Heart left ventricle (tissue), 16 donors: ENCODE results near the gene TGFBR1. TPM values are rescaled to one million over a fixed set of nuclear protein-coding genes. Genes with fewer than 3 reads are reported as not detected.

ENCODE experiments used
- ATAC-seq, 4 donors: fragments of 200-7000 bp; cut with Tn5 transposase; one replicate each; pipeline ENCODE4 v1.9.1; 2020 to 2022; ENCODE audit warnings: moderate library complexity in 4 of 4, mild to moderate bottlenecking in 3 of 4, moderate number of reproducible peaks in 1 of 4
- DNase-seq, 5 donors: peaks; one replicate each; pipeline ENCODE4 v3.0.0-alpha.2; 2020
- H3K27ac ChIP-seq, 12 donors: fragments of 200-600 bp; sonication (generic) in 4 of 12; one replicate each; pipeline versions ENCODE4 v1.5.0 to v1.8.0; 2016 to 2022; ENCODE audit warnings: mild to moderate bottlenecking in 2 of 12
- H3K27me3 ChIP-seq, 9 donors: fragments of 200-600 bp; sonication (generic) in 2 of 9; one replicate each; pipeline versions ENCODE4 v1.5.1 to v1.8.0; 2016 to 2022; ENCODE audit warnings: mild to moderate bottlenecking in 3 of 9
- H3K36me3 ChIP-seq, 9 donors: fragments of 200-600 bp; sonication (generic) in 2 of 9; one replicate each; pipeline versions ENCODE4 v1.5.0 to v1.8.0; 2018 to 2022; ENCODE audit warnings: mild to moderate bottlenecking in 2 of 9
- H3K4me1 ChIP-seq, 12 donors: fragments of 200-600 bp; sonication (generic) in 4 of 12; one replicate each; pipeline versions ENCODE4 v1.5.0 to v1.8.0; 2016 to 2022; ENCODE audit warnings: mild to moderate bottlenecking in 3 of 12
- H3K4me3 ChIP-seq, 12 donors: fragments of 200-600 bp; sonication (generic) in 4 of 12; one replicate each; pipeline versions ENCODE4 v1.5.0 to v1.8.0; 2017 to 2022; ENCODE audit warnings: mild to moderate bottlenecking in 9 of 12, moderate library complexity in 4 of 12
- H3K9me3 ChIP-seq, 12 donors: fragments of 200-600 bp; sonication (generic) in 4 of 12; one replicate each; pipeline versions ENCODE4 v1.5.0 to v1.8.0; 2016 to 2022; ENCODE audit warnings: mild to moderate bottlenecking in 1 of 12
- POLR2A ChIP-seq, 2 donors: fragments of 450-650 bp; IDR thresholded peaks; one replicate each; pipeline ENCODE4 v1.6.1; 2017; ENCODE audit warnings: antibody characterized with exemption in 2 of 2, mild to moderate bottlenecking in 2 of 2, moderate library complexity in 2 of 2
- WGBS, 4 donors: extraction: QIAGEN DNeasy Blood & Tissue Kit in 2 of 4; methylation state at CpG; one replicate each; pipeline versions ENCODE4 v1.1.5 to v1.1.7; 2013 to 2018; 5-methylcytosine and 5-hydroxymethylcytosine counted together
- intact Hi-C, 10 donors: fragments of 100-400 bp; cut with DNase I; formaldehyde crosslinking; loops; one replicate each; pipeline versions ENCODE4 v1.11.1 to v1.14.2; 2022
- polyA plus RNA-seq, 2 donors: library from polyadenylated mRNA; stranded (reverse); fragments of 200-250 nt; gene quantifications; one replicate each; pipeline ENCODE4 v1.2.3, GENCODE V29; 2013
- total RNA-seq, 9 donors: library from RNA; depleted of rRNA in 2 of 9; stranded (reverse); fragments of >200 nt in 2 of 9; fragmentation: NEBNext Ultra II Directional in 3 of 9; extraction: Animal tissue kit (Norgen Biotek cat#: 25700) in 3 of 9; gene quantifications; one replicate each; pipeline versions ENCODE4 v1.1.0 to v1.2.4, GENCODE V29; 2016 to 2023
- TF ChIP-seq, protein P1 (sequence below), 12 donors: fragments of 200-600 bp; sonication (generic) in 4 of 12; IDR thresholded peaks; one replicate each; pipeline versions ENCODE4 v1.5.0 to v1.8.0; 2018 to 2022; ENCODE audit warnings: antibody characterized with exemption in 12 of 12, mild to moderate bottlenecking in 5 of 12
- donor health status: ischemic (EF 13 %, LVEDD 7.1; RV severe dilation, severe dysfunction).
- donor health status: healthy with polysubstance abuse.
- donor health status: DM: no; HTN: yes; CAD: no.
- donor health status: DM: no; HTN: no; CAD: no.
- donor health status: ischemic (EF 25% LVEDD 6.9; RV normal size, moderate dysfunction).
- donor health status: ischemic (EF 25% LVEDD 5.7; RV mildly dilated, moderate dysfunction).
- donor health status: healthy.
- donor health status: DM: yes; HTN: yes; CAD: no.
- donor health status: ischemic (EF 35%, LVEDD 5.7; RV mildly dilated, moderate dysfunction).
- donor health status: nonischemic (EF 11% LVEDD 7.7; RV severe dilation, severe dysfunction).
- donor health status: DM: yes; HTN: yes; CAD: no.
- donor health status: PGD.
- donor health status: ischemic (EF 29% LVEDD 5.4; RV normal size, mild dysfunction).
- donor health status: nonischemic (EF 23%, LVEDD 6.1; RV moderate dilation, normal function).

TGFBR1 gene
- total and polyA plus RNA-seq, 11 donors = 3.8 to 41.0 (median 13.8) TPM

DNA sequence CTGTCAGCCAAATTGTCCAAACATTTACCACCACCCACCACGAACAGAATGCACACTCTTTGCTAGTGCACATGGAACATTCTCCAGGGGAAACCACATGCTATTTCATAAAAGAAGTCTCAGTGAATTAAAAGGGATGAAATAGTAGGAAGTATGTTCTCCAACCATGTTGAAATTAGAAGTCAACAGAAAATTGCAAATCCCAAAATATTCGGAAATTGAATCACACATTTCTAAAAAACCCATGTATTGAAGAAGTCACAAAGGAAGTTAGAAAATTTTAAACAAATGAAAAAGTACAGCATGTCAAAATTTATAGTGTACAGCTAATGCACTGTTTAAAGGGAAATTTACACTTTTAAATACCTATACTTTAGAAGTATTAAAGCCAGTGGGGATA, 50.8 kb downstream of the TGFBR1 start:
- Histone ChIP-seq H3K27ac (no peak overlapping the region), H3K27me3 (no peaks in the 10 kb centered on the region), H3K4me3 (no peak overlapping the region), H3K36me3 (peaks cover 0 to 24% (median 9%) of the 10 kb centered on the region in 9 donors), H3K4me1 (no peaks in the 10 kb centered on the region), H3K9me3 (no peaks in the 10 kb centered on the region)
- intact Hi-C loops = no loop called here
- no peak for TF ChIP-seq POLR2A (IDR thresholded peaks at IDR 0.05)
- TF ChIP-seq, protein P1, sequence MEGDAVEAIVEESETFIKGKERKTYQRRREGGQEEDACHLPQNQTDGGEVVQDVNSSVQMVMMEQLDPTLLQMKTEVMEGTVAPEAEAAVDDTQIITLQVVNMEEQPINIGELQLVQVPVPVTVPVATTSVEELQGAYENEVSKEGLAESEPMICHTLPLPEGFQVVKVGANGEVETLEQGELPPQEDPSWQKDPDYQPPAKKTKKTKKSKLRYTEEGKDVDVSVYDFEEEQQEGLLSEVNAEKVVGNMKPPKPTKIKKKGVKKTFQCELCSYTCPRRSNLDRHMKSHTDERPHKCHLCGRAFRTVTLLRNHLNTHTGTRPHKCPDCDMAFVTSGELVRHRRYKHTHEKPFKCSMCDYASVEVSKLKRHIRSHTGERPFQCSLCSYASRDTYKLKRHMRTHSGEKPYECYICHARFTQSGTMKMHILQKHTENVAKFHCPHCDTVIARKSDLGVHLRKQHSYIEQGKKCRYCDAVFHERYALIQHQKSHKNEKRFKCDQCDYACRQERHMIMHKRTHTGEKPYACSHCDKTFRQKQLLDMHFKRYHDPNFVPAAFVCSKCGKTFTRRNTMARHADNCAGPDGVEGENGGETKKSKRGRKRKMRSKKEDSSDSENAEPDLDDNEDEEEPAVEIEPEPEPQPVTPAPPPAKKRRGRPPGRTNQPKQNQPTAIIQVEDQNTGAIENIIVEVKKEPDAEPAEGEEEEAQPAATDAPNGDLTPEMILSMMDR (IDR thresholded peaks at IDR 0.05) = no peak
- 54 to 74% (median 63%) methylated on average over 2 of the region's 2 CpGs for WGBS, 4 donors
- no peak for ATAC-seq
- no peak for DNase-seq

DNA sequence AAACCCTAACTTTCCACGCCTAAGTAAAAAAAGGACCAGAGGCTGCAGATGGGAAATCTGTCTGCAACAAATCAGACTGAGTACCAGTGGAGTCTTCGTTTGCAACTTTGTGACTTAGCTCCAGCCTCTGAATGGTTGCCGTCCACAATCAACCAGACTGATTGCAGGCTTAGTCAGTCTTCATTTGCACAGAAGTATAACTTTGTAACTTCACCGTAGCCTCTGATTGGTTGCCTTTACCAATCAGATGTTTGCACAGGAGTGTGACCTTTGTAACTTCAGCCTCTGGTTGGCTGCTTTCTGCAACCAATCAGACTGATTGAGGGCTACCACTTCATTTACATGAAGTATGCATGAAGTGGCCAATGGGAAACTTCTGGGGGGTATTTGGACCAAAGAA, 53.7 kb downstream of the TGFBR1 start:
- no peak for ATAC-seq
- H3K27ac ChIP-seq = no peak overlapping the region
- intact Hi-C loops = no loop called here
- H3K4me1 ChIP-seq = peaks cover 0 to 3% (median 0%) of the 10 kb centered on the region in 12 donors
- DNase-seq = no peak
- 73 to 75% (median 75%) methylated on average over 4 of the region's 4 CpGs for WGBS, 4 donors
- no peaks in the 10 kb centered on the region for H3K27me3 ChIP-seq
- no peaks in the 10 kb centered on the region for H3K9me3 ChIP-seq
- TF ChIP-seq, protein P1 (IDR thresholded peaks at IDR 0.05) = no peak
- TF ChIP-seq POLR2A (IDR thresholded peaks at IDR 0.05) = no peak
- no peak overlapping the region for H3K4me3 ChIP-seq
- no peaks in the 10 kb centered on the region for H3K36me3 ChIP-seq

DNA sequence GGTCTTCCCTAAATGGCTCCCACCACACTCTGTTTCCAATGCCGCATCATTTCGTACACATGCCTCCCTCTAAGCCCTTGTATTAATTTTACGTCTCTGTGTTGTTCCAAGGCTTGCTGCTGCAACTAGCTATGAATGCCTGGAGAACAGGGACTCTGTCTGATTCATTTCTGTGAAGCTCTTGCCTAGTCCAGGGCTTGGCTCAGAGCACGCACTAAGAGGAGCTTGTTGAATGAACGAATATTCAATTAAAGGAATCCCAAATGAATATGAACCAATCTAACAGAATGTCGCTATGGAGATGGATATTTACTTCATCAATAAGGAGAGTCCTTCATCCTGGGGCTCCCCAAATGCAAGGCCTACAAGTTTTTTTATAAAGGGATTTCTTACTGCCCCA, 55.3 kb downstream of the TGFBR1 start:
- Histone ChIP-seq H3K4me3 (no peak overlapping the region), H3K4me1 (peaks cover 0 to 3% (median 0%) of the 10 kb centered on the region in 12 donors), H3K27me3 (no peaks in the 10 kb centered on the region), H3K36me3 (no peaks in the 10 kb centered on the region), H3K9me3 (no peaks in the 10 kb centered on the region), H3K27ac (no peak overlapping the region)
- no peak for DNase-seq
- 91 to 95% (median 91%) methylated on average over 6 of the region's 6 CpGs for WGBS, 4 donors
- intact Hi-C loops = loop anchor here in 2 of 10 donors (5.0 to 10.0 kb wide), 2 partner anchors 1162 to 1165 kb away; no protein-coding TSS in a partner anchor
- TF ChIP-seq, protein P1 (IDR thresholded peaks at IDR 0.05) = no peak
- no peak for TF ChIP-seq POLR2A (IDR thresholded peaks at IDR 0.05)
- no peak for ATAC-seq

DNA sequence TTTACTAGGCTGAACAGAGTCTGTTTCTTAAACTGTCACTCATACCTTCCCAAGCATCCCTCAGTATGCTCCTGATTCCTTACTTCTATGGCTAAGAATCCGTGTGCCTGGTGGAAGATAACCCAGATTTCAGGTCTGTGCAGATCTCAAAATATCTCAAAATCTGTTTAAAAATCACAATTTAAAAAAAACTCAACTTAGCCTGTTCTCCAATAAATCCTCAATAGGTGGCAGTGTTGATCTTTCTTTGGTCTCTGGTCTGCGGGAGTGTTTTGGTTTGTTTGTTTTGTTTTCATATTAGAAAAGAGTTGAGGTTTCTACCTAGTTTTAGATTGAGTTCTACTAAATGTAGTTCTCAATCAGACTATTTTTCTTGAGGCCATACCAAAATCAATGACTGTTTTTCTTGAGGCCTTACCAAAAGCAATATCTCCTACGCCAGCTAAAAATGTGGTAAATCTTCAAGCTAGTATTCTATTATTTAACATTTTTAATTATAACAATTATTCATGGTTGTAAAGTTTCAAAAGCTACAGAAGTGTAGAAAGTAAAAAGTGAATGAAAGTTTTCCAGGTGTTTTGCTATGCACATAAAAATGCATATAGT, 57.9 kb downstream of the TGFBR1 start:
- Histone ChIP-seq H3K9me3 (no peaks in the 10 kb centered on the region), H3K27me3 (no peaks in the 10 kb centered on the region), H3K27ac (no peak overlapping the region), H3K36me3 (no peaks in the 10 kb centered on the region), H3K4me1 (peaks cover 0 to 3% (median 0%) of the 10 kb centered on the region in 12 donors), H3K4me3 (no peak overlapping the region)
- no peak for TF ChIP-seq POLR2A (IDR thresholded peaks at IDR 0.05)
- TF ChIP-seq, protein P1 (IDR thresholded peaks at IDR 0.05) = peak; percentile 24 to 72 (median 55)
- intact Hi-C loops = loop anchor here in 2 of 10 donors (5.0 to 10.0 kb wide), 2 partner anchors 1159 to 1162 kb away; no protein-coding TSS in a partner anchor
- DNase-seq (no peak), ATAC-seq (no peak)
- WGBS, 4 donors = 34 to 36% (median 35%) methylated on average over 3 of the region's 3 CpGs
